ENCODE measurements around the gene WNT10A.

GRCh38 chr2:218882866-218883366, 2.3 kb downstream of the WNT10A start:
- TF ChIP-seq GATA3 (IDR thresholded peaks at IDR 0.05; ENCODE audit: low read depth, low read length), result no peak
- TF ChIP-seq GATA2 (IDR thresholded peaks at IDR 0.05; ENCODE audit: low read depth, low read length), result no peak

Measured in SH-SY5Y (cell line).